Cardiac fibroblast (primary cell): ENCODE results near the gene MYH10.

ENCODE experiments used
- DNase-seq, 2 donors: peaks; one replicate each; pipeline versions ENCODE4 v3.0.0 to v3.0.0-alpha.2; 2010; ENCODE audit warnings: low read depth in 2 of 2
- H3K4me3 ChIP-seq, 2 donors: replicated peaks in 1 of 2; 1 replicate in 1 of 2; 2 replicates in 1 of 2; pipeline ENCODE4 v1.5.1; 2011; ENCODE audit warnings: low read depth in 2 of 2, low read length in 2 of 2, mild to moderate bottlenecking in 2 of 2, moderate library complexity in 1 of 2
- CTCF ChIP-seq: IDR thresholded peaks from one replicate; pipeline ENCODE4 v1.5.1; 2011; ENCODE audit warnings: low read depth, mild to moderate bottlenecking, low read length, inconsistent platforms

The MYH10 gene

GRCh38 chr17:8475781-8476180 is 154.7 kb downstream of the MYH10 start:
- no peak for TF ChIP-seq CTCF
- no peak for DNase-seq
- no peak overlapping the region for H3K4me3 ChIP-seq

GRCh38 chr17:8475227-8475626 is 155.3 kb downstream of the MYH10 start:
- no peak for TF ChIP-seq CTCF
- no peak for DNase-seq
- H3K4me3 ChIP-seq, result no peak overlapping the region

GRCh38 chr17:8474826-8475225 is 155.7 kb downstream of the MYH10 start:
- H3K4me3 ChIP-seq, result no peak overlapping the region
- TF ChIP-seq CTCF, result no peak
- no peak for DNase-seq

- no peak for TF ChIP-seq CTCF
- no peak for DNase-seq
These were observed 156.9 kb downstream of the MYH10 start for GRCh38 chr17:8473451-8474192.

GRCh38 chr17:8472663-8473062 is 157.9 kb downstream of the MYH10 start:
- no peak for TF ChIP-seq CTCF
- no peak for DNase-seq
- no peak overlapping the region for H3K4me3 ChIP-seq

More at GRCh38 chr17:8473451-8474192, 156.9 kb downstream of the MYH10 start:
- no peak overlapping the region for H3K4me3 ChIP-seq

GRCh38 chr17:8470447-8471047 is 160.0 kb downstream of the MYH10 start:
- no peak for TF ChIP-seq CTCF
- DNase-seq, result peak in 1 of 2 donors; percentile 39
- H3K4me3 ChIP-seq, result no peak overlapping the region
